H9 (cell line): ENCODE measurements around the gene RXFP3. TPM values are rescaled to one million over a fixed set of nuclear protein-coding genes. Genes with fewer than 3 reads are reported as not detected.

Experiments
- DNase-seq: peaks from one replicate; pipeline ENCODE4 v3.0.0-alpha.2; 2017
- H2AFZ ChIP-seq: one replicate; pipeline ENCODE4 v1.6.1; 2013; ENCODE audit warnings: mild to moderate bottlenecking, low read length, control low read depth, moderate library complexity
- H2AK5ac ChIP-seq: 2 replicates; pipeline ENCODE4 v1.6.1; 2013; ENCODE audit warnings: low read length, control low read depth, mixed read lengths; ENCODE audit not compliant: insufficient read length
- H2BK120ac ChIP-seq: one replicate; pipeline ENCODE4 v1.6.1; 2013; ENCODE audit warnings: low read depth, mild to moderate bottlenecking, low read length, control low read depth, inconsistent platforms; ENCODE audit not compliant: poor library complexity, severe bottlenecking
- H2BK12ac ChIP-seq: 2 replicates; pipeline ENCODE4 v1.6.1; 2013; ENCODE audit warnings: low read length, control low read depth, mixed read lengths, low read depth; ENCODE audit not compliant: insufficient read length
- H2BK15ac ChIP-seq: 2 replicates; pipeline ENCODE4 v1.6.1; 2013; ENCODE audit warnings: low read depth, low read length, control low read depth
- H2BK20ac ChIP-seq: one replicate; pipeline ENCODE4 v1.6.1; 2013; ENCODE audit warnings: low read depth, mild to moderate bottlenecking, low read length, control low read depth, inconsistent platforms; ENCODE audit not compliant: poor library complexity, severe bottlenecking
- H2BK5ac ChIP-seq: 2 replicates; pipeline ENCODE4 v1.6.1; 2013; ENCODE audit warnings: low read length, control low read depth, mixed read lengths; ENCODE audit not compliant: insufficient read length
- H3K14ac ChIP-seq: 2 replicates; pipeline ENCODE4 v1.6.1; 2013; ENCODE audit warnings: low read length, control low read depth; ENCODE audit not compliant: insufficient read depth
- H3K18ac ChIP-seq: 2 replicates; pipeline ENCODE4 v1.6.1; 2013; ENCODE audit warnings: low read depth, mild to moderate bottlenecking, mixed read lengths, low read length, control low read depth; ENCODE audit not compliant: insufficient read length
- H3K23ac ChIP-seq: 2 replicates; pipeline ENCODE4 v1.6.1; 2013; ENCODE audit warnings: low read length, control low read depth, mixed read lengths, low read depth; ENCODE audit not compliant: insufficient read length
- H3K23me2 ChIP-seq: 2 replicates; pipeline ENCODE4 v1.6.1; 2013; ENCODE audit warnings: low read depth, mild to moderate bottlenecking, mixed read lengths, low read length, control low read depth; ENCODE audit not compliant: insufficient read length, poor library complexity, severe bottlenecking
- H3K27ac ChIP-seq: 2 replicates; pipeline ENCODE4 v1.5.1; 2013; ENCODE audit warnings: low read length, control low read depth, mixed read lengths, low read depth; ENCODE audit not compliant: insufficient read length
- H3K27me3 ChIP-seq: 2 replicates; pipeline ENCODE4 v1.6.1; 2013; ENCODE audit warnings: low read length, control low read depth, inconsistent platforms; ENCODE audit not compliant: insufficient read depth
- H3K4ac ChIP-seq: 2 replicates; pipeline ENCODE4 v1.6.1; 2013; ENCODE audit warnings: low read depth, mild to moderate bottlenecking, control low read depth, inconsistent platforms, low read length, moderate library complexity
- H3K4me1 ChIP-seq: 2 replicates; pipeline ENCODE4 v1.6.1; 2013; ENCODE audit warnings: low read length, control low read depth, inconsistent platforms; ENCODE audit not compliant: insufficient read depth
- H3K4me2 ChIP-seq: 2 replicates; pipeline ENCODE4 v1.6.1; 2013; ENCODE audit warnings: low read length, control low read depth, mixed read lengths; ENCODE audit not compliant: insufficient read length, insufficient read depth
- H3K56ac ChIP-seq: 2 replicates; pipeline ENCODE4 v1.6.1; 2013; ENCODE audit warnings: low read depth, mild to moderate bottlenecking, mixed read lengths, low read length, control low read depth; ENCODE audit not compliant: insufficient read length
- H3K79me1 ChIP-seq: 2 replicates; pipeline ENCODE4 v1.6.1; 2013; ENCODE audit warnings: low read depth, mild to moderate bottlenecking, moderate library complexity, low read length, control low read depth, inconsistent platforms; ENCODE audit not compliant: insufficient read depth, poor library complexity, severe bottlenecking
- H3K79me2 ChIP-seq: 2 replicates; pipeline ENCODE4 v1.6.1; 2013; ENCODE audit warnings: low read length, control low read depth, inconsistent platforms; ENCODE audit not compliant: insufficient read depth
- H3K9ac ChIP-seq: 2 replicates; pipeline ENCODE4 v1.6.1; 2013; ENCODE audit warnings: low read length, control low read depth, mixed read lengths; ENCODE audit not compliant: insufficient read length; ENCODE audit errors: extremely low read depth
- H3K9me3 ChIP-seq: one replicate; pipeline ENCODE4 v1.6.1; 2013; ENCODE audit warnings: low read depth, low read length, inconsistent platforms; ENCODE audit not compliant: control insufficient read depth
- H3T11ph ChIP-seq: one replicate; pipeline ENCODE4 v1.6.1; 2013; ENCODE audit warnings: mild to moderate bottlenecking, low read length, control low read depth, inconsistent platforms
- H4K20me1 ChIP-seq: one replicate; pipeline ENCODE4 v1.6.1; 2013; ENCODE audit not compliant: control insufficient read depth, insufficient read length, insufficient read depth
- H4K5ac ChIP-seq: 2 replicates; pipeline ENCODE4 v1.6.1; 2013; ENCODE audit warnings: low read depth, mild to moderate bottlenecking, mixed read lengths, low read length, control low read depth; ENCODE audit not compliant: insufficient read length
- H4K8ac ChIP-seq: replicated peaks from 2 replicates; pipeline ENCODE4 v1.6.1; 2013; ENCODE audit warnings: low read length, control low read depth, mixed read lengths, low read depth; ENCODE audit not compliant: insufficient read length
- H4K91ac ChIP-seq: 2 replicates; pipeline ENCODE4 v1.6.1; 2013; ENCODE audit warnings: low read depth, mild to moderate bottlenecking, moderate library complexity, mixed read lengths, low read length, control low read depth; ENCODE audit not compliant: insufficient read length
- H3K27ac Mint-ChIP-seq, 3 experiments: 2 replicates in 2 of 3; 3 replicates in 1 of 3; pipeline ENCODE4 v1.8.0; 2020 to 2021; ENCODE audit warnings: mixed read lengths in 3 of 3, mild to moderate bottlenecking in 1 of 3, moderate library complexity in 1 of 3
- H3K27me3 Mint-ChIP-seq: 2 replicates; pipeline ENCODE4 v1.8.0; 2021; ENCODE audit warnings: low read depth, mild to moderate bottlenecking, moderate library complexity, mixed read lengths
- H3K36me3 Mint-ChIP-seq, 3 experiments: 2 replicates in 2 of 3; 3 replicates in 1 of 3; pipeline ENCODE4 v1.8.0; 2020 to 2021; ENCODE audit warnings: low read depth in 3 of 3, mixed read lengths in 3 of 3; ENCODE audit not compliant: insufficient read depth in 1 of 3
- H3K4me1 Mint-ChIP-seq, 2 experiments: 2 replicates each; pipeline ENCODE4 v1.8.0; 2020; ENCODE audit warnings: mixed read lengths in 2 of 2
- H3K4me3 Mint-ChIP-seq, 2 experiments: 2 replicates in 1 of 2; 3 replicates in 1 of 2; pipeline ENCODE4 v1.8.0; 2020 to 2021; ENCODE audit warnings: mild to moderate bottlenecking in 2 of 2, mixed read lengths in 2 of 2, moderate library complexity in 1 of 2
- H3K9me3 Mint-ChIP-seq, 2 experiments: 2 replicates in 1 of 2; 3 replicates in 1 of 2; pipeline ENCODE4 v1.8.0; 2020; ENCODE audit warnings: mild to moderate bottlenecking in 2 of 2, mixed read lengths in 2 of 2, moderate library complexity in 1 of 2
- WGBS: extraction: QIAGEN DNeasy Blood & Tissue Kit; methylation state at CpG from one replicate; pipeline ENCODE4 v1.1.7; 2013; ENCODE audit warnings: missing lambda C conversion rate, low lambda C conversion rate, mixed read lengths; ENCODE audit not compliant: insufficient read length; ENCODE audit errors: extremely low coverage; 5-methylcytosine and 5-hydroxymethylcytosine counted together
- total RNA-seq: library from RNA; stranded (reverse); gene quantifications from 2 replicates; pipeline ENCODE4 v1.2.1, GENCODE V29; 2021
- TF ChIP-seq, protein P1 (sequence below): fragments of 200-600 bp; sonication (generic); conservative IDR thresholded peaks from 3 replicates; pipeline ENCODE4 v1.8.0; 2021; ENCODE audit warnings: antibody characterized with exemption, mild to moderate bottlenecking

Gene RXFP3
- total RNA-seq, 1 experiment from 2014 or later: not detected

GRCh38 chr5:33892620-33893137 lies 43.5 kb upstream of the RXFP3 start:
- TF ChIP-seq, protein P1, sequence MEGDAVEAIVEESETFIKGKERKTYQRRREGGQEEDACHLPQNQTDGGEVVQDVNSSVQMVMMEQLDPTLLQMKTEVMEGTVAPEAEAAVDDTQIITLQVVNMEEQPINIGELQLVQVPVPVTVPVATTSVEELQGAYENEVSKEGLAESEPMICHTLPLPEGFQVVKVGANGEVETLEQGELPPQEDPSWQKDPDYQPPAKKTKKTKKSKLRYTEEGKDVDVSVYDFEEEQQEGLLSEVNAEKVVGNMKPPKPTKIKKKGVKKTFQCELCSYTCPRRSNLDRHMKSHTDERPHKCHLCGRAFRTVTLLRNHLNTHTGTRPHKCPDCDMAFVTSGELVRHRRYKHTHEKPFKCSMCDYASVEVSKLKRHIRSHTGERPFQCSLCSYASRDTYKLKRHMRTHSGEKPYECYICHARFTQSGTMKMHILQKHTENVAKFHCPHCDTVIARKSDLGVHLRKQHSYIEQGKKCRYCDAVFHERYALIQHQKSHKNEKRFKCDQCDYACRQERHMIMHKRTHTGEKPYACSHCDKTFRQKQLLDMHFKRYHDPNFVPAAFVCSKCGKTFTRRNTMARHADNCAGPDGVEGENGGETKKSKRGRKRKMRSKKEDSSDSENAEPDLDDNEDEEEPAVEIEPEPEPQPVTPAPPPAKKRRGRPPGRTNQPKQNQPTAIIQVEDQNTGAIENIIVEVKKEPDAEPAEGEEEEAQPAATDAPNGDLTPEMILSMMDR: no peak
- no peak overlapping the region for H2AFZ ChIP-seq
- H3K23me2 ChIP-seq: peaks cover 7% of the 10 kb centered on the region
- H3K9me3 ChIP-seq: no peaks in the 10 kb centered on the region
- no peak overlapping the region for H3K56ac ChIP-seq
- no peak overlapping the region for H2BK120ac ChIP-seq
- no peaks in the 10 kb centered on the region for H4K20me1 ChIP-seq
- no peak overlapping the region for H2BK12ac ChIP-seq
- peak; percentile 41 for DNase-seq
- no peaks in the 10 kb centered on the region; a peak in 2 of 5 replicates for H3K9me3 Mint-ChIP-seq
- H3K4me2 ChIP-seq: peak overlapping the region; percentile 65
- H4K5ac ChIP-seq: no peak overlapping the region
- no peak overlapping the region for H3K4ac ChIP-seq
- H3K4me1 Mint-ChIP-seq: peaks cover 30 to 34% of the 10 kb centered on the region in 2 experiments
- peaks cover 36% of the 10 kb centered on the region for H3K27me3 Mint-ChIP-seq
- no peak overlapping the region for H3K23ac ChIP-seq
- H3K9ac ChIP-seq: no peak overlapping the region
- H2AK5ac ChIP-seq: no peak overlapping the region
- peak overlapping the region in 1 of 3 experiments; percentile 75; a peak in 2 of 7 replicates for H3K27ac Mint-ChIP-seq
- H2BK20ac ChIP-seq: no peak overlapping the region
- no peak overlapping the region for H4K91ac ChIP-seq
- H2BK5ac ChIP-seq: no peak overlapping the region
- no CpG with 5 or more reads among the region's 5 CpGs for WGBS
- H3K79me1 ChIP-seq: no peaks in the 10 kb centered on the region
- H3K14ac ChIP-seq: no peak overlapping the region
- no peak overlapping the region for H3T11ph ChIP-seq
- peak overlapping the region; percentile 74 to 83 for H3K4me3 Mint-ChIP-seq
- H3K36me3 Mint-ChIP-seq: no peaks in the 10 kb centered on the region
- H3K27ac ChIP-seq: no peak overlapping the region
- H3K4me1 ChIP-seq: peaks cover 9% of the 10 kb centered on the region; the same call in 1 of the 2 replicates
- H4K8ac ChIP-seq: no peak overlapping the region
- peaks cover 3% of the 10 kb centered on the region; the same call in 1 of the 2 replicates for H3K27me3 ChIP-seq
- no peak overlapping the region for H2BK15ac ChIP-seq
- H3K79me2 ChIP-seq: no peaks in the 10 kb centered on the region; the same call in 1 of the 2 replicates
- no peak overlapping the region for H3K18ac ChIP-seq
